ENCODE measurements around the gene SSBP3.

GRCh38 chr1:54365398-54365797, 40.8 kb downstream of the SSBP3 start:
- TF ChIP-seq CTCF (IDR thresholded peaks at IDR 0.05; ENCODE audit: low read depth, low read length) (no peak), EZH2phosphoT487 (IDR thresholded peaks at IDR 0.05; ENCODE audit: low read depth) (no peak)
